Measurements from ENCODE around the gene PPP1R9B. TPM values are rescaled to one million over a fixed set of nuclear protein-coding genes. Genes with fewer than 3 reads are reported as not detected.

Gene PPP1R9B
- total RNA-seq, 1 experiment from 2014 or later, result 23.0 TPM

DNA sequence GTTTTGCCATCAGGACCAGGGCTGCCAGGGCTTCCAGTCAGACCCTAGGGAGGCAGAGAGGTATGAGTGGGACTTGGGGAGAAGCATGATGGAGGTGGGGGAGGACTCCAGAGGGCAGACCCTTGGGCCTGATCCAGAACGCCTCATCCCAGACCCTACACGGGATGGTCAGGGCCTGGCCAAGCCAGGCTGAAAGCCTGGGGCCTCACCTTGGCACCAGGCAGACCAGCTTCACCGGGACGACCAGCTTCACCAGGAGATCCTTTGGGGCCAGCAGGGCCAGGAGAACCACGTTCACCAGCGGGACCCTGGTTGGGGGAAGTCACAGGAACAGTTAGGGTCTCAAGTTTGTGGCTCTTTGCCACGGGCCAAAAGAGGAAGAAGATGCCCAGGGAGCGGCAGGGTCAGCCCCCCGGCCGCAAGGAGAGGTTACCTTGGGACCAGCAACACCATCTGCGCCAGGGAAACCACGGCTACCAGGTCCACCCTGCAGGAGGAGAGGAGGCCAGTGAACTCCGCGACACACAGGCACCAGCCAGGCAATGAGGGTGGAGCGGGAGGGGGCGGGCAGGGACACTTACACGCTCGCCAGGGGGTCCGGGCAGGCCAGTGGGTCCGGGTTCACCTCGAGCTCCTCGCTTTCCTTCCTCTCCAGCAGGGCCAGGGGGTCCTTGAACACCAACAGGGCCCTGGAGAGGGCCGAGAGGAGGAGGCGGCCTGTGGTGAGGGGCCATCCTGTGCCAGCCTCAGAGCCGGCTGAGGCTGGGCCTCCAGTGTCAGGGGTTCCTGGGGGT is 43.9 kb upstream of the PPP1R9B start:
- H3K23ac ChIP-seq (ENCODE audit: insufficient read length, low read depth, low read length), result no peak overlapping the region
- H3K4me1 ChIP-seq (ENCODE audit: insufficient read depth, low read length), result no peaks in the 10 kb centered on the region
- no peaks in the 10 kb centered on the region for H4K20me1 ChIP-seq (ENCODE audit: control insufficient read depth, insufficient read depth, insufficient read length)
- H3K18ac ChIP-seq (ENCODE audit: insufficient read length, low read depth, low read length), result no peak overlapping the region
- no peak overlapping the region for H2AFZ ChIP-seq (ENCODE audit: low read length)
- no peak overlapping the region for H3K4me2 ChIP-seq (ENCODE audit: insufficient read depth, insufficient read length, low read length)
- H3T11ph ChIP-seq (ENCODE audit: low read length), result no peak overlapping the region
- no peaks in the 10 kb centered on the region for H3K79me1 ChIP-seq (ENCODE audit: insufficient read depth, low read depth, low read length, poor library complexity, severe bottlenecking)
- H3K23me2 ChIP-seq (ENCODE audit: insufficient read length, low read depth, low read length, poor library complexity, severe bottlenecking), result no peaks in the 10 kb centered on the region
- no peak overlapping the region for H3K9ac ChIP-seq (ENCODE audit: extremely low read depth, insufficient read length, low read length)
- no CpG with 5 or more reads among the region's 25 CpGs for WGBS (ENCODE audit: extremely low coverage, insufficient read length, low lambda C conversion rate)
- H3K4ac ChIP-seq (ENCODE audit: low read depth, low read length), result no peak overlapping the region
- no peak overlapping the region for H3K27ac Mint-ChIP-seq
- no peak overlapping the region; a peak in 1 of 5 replicates for H3K4me3 Mint-ChIP-seq
- peaks cover 2 to 7% of the 10 kb centered on the region in 2 experiments; a peak in 2 of 4 replicates for H3K4me1 Mint-ChIP-seq
- H3K9me3 Mint-ChIP-seq, result no peaks in the 10 kb centered on the region; a peak in 1 of 5 replicates
- H2BK12ac ChIP-seq (ENCODE audit: insufficient read length, low read depth, low read length), result no peak overlapping the region
- no peak overlapping the region for H2BK5ac ChIP-seq (ENCODE audit: insufficient read length, low read length)
- no peak overlapping the region for H2BK120ac ChIP-seq (ENCODE audit: low read depth, low read length, poor library complexity, severe bottlenecking)
- H3K9me3 ChIP-seq (ENCODE audit: control insufficient read depth, low read depth, low read length), result no peaks in the 10 kb centered on the region
- H4K91ac ChIP-seq (ENCODE audit: insufficient read length, low read depth, low read length), result no peak overlapping the region
- H2BK20ac ChIP-seq (ENCODE audit: low read depth, low read length, poor library complexity, severe bottlenecking), result no peak overlapping the region
- H3K27me3 Mint-ChIP-seq (ENCODE audit: low read depth), result no peaks in the 10 kb centered on the region
- H4K8ac ChIP-seq (replicated peaks; ENCODE audit: insufficient read length, low read depth, low read length), result no peak overlapping the region
- no peak overlapping the region for H3K56ac ChIP-seq (ENCODE audit: insufficient read length, low read depth, low read length)
- H3K27ac ChIP-seq (ENCODE audit: insufficient read length, low read depth, low read length), result no peak overlapping the region
- no peaks in the 10 kb centered on the region for H3K27me3 ChIP-seq (ENCODE audit: insufficient read depth, low read length)
- no peak for DNase-seq
- H3K79me2 ChIP-seq (ENCODE audit: insufficient read depth, low read length), result no peaks in the 10 kb centered on the region
- H4K5ac ChIP-seq (ENCODE audit: insufficient read length, low read depth, low read length), result no peak overlapping the region
- no peak overlapping the region for H2AK5ac ChIP-seq (ENCODE audit: insufficient read length, low read length)
- H3K36me3 Mint-ChIP-seq (ENCODE audit: insufficient read depth in 1 of 3, low read depth in 3 of 3), result peaks cover 2 to 84% (median 73%) of the 10 kb centered on the region in 3 experiments; a peak in 5 of 7 replicates
- H3K14ac ChIP-seq (ENCODE audit: insufficient read depth, low read length), result no peak overlapping the region
- H2BK15ac ChIP-seq (ENCODE audit: low read depth, low read length), result no peak overlapping the region
- TF ChIP-seq, protein P1, sequence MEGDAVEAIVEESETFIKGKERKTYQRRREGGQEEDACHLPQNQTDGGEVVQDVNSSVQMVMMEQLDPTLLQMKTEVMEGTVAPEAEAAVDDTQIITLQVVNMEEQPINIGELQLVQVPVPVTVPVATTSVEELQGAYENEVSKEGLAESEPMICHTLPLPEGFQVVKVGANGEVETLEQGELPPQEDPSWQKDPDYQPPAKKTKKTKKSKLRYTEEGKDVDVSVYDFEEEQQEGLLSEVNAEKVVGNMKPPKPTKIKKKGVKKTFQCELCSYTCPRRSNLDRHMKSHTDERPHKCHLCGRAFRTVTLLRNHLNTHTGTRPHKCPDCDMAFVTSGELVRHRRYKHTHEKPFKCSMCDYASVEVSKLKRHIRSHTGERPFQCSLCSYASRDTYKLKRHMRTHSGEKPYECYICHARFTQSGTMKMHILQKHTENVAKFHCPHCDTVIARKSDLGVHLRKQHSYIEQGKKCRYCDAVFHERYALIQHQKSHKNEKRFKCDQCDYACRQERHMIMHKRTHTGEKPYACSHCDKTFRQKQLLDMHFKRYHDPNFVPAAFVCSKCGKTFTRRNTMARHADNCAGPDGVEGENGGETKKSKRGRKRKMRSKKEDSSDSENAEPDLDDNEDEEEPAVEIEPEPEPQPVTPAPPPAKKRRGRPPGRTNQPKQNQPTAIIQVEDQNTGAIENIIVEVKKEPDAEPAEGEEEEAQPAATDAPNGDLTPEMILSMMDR (conservative IDR thresholded peaks at IDR 0.05), result no peak
